Effector CD4-positive, alpha-beta T cell (primary cell): ENCODE results near the gene ATP5PF.
"Not testable (repeated sequence)": the region's sequence is repeated elsewhere in the genome, so short reads cannot be mapped to it uniquely, and the experiment has no call there.

ENCODE experiments used
- DNase-seq: peaks from one replicate; pipeline ENCODE4 v3.0.0-alpha.2; 2020
- total RNA-seq: gene quantifications from one replicate; lab custom pipeline; 2026; lab: John Stamatoyannopoulos, UW

ATP5PF gene
- 9.9 reads per million, percentile 31 among the genes with 10 or more reads in this experiment for total RNA-seq

- peak; percentile 97 for DNase-seq
These were observed at the start of gene ATP5PF, which contains the start of gene GABPA for GRCh38 chr21:25734904-25735645. ATP5PF (minus strand) TSS chr21:25734904; CDS start chr21:25729794, 5,110 bp downstream. GABPA (plus strand) TSS chr21:25734972; CDS start chr21:25741599, 6,627 bp downstream.

- not testable (repeated sequence) for DNase-seq
These were observed 43.6 kb upstream of the ATP5PF start for GRCh38 chr21:25778126-25778875.

- DNase-seq = no peak
These were observed 41.7 kb upstream of the ATP5PF start for GRCh38 chr21:25776440-25776839.

- no peak for DNase-seq
These were observed 38.0 kb upstream of the ATP5PF start for GRCh38 chr21:25772686-25773085.

- no peak for DNase-seq
These were observed 33.2 kb upstream of the ATP5PF start for GRCh38 chr21:25767921-25768320.

GRCh38 chr21:25764065-25764464 is 29.4 kb upstream of the ATP5PF start:
- no peak for DNase-seq

- DNase-seq = no peak
These were observed 26.0 kb upstream of the ATP5PF start for GRCh38 chr21:25760677-25761076.

- DNase-seq = no peak
These were observed 25.4 kb upstream of the ATP5PF start for GRCh38 chr21:25760061-25760460.

- DNase-seq = no peak
These were observed 24.9 kb upstream of the ATP5PF start for GRCh38 chr21:25759573-25759972.

GRCh38 chr21:25757531-25757930 is 22.8 kb upstream of the ATP5PF start:
- DNase-seq = no peak

- no peak for DNase-seq
These were observed 21.7 kb upstream of the ATP5PF start for GRCh38 chr21:25756190-25756932.

GRCh38 chr21:25752416-25752815 is 17.7 kb upstream of the ATP5PF start:
- no peak for DNase-seq

GRCh38 chr21:25750085-25750484 is 15.4 kb upstream of the ATP5PF start:
- DNase-seq = no peak

GRCh38 chr21:25744854-25745253 is 10.2 kb upstream of the ATP5PF start:
- DNase-seq = no peak

GRCh38 chr21:25742900-25743299 is 8.2 kb upstream of the ATP5PF start:
- no peak for DNase-seq

- DNase-seq = no peak
These were observed 2.7 kb upstream of the ATP5PF start for GRCh38 chr21:25737421-25737820.

- no peak for DNase-seq
These were observed 1.2 kb upstream of the ATP5PF start for GRCh38 chr21:25735646-25736597.

GRCh38 chr21:25734654-25734903 is 125 bp downstream of the ATP5PF start:
- no peak for DNase-seq

- DNase-seq = peak; percentile 10
These were observed 648 bp downstream of the ATP5PF start for GRCh38 chr21:25733859-25734653.

- DNase-seq = no peak
These were observed 2.5 kb downstream of the ATP5PF start for GRCh38 chr21:25732091-25732760.

- DNase-seq = no peak
These were observed 12.1 kb downstream of the ATP5PF start for GRCh38 chr21:25722631-25723030.
